ENCODE data around the gene RAMP3. TPM values are rescaled to one million over a fixed set of nuclear protein-coding genes. Genes with fewer than 3 reads are reported as not detected.

The RAMP3 gene
- total RNA-seq, 1 donor from 2014 or later = not detected

GRCh38 chr7:45119550-45119949 lies 38.0 kb upstream of the RAMP3 start:
- H3K4me1 Mint-ChIP-seq (ENCODE audit: low read depth) = no peaks in the 10 kb centered on the region
- TF ChIP-seq CTCF (IDR thresholded peaks at IDR 0.05) = no peak

GRCh38 chr7:45122975-45123860 lies 34.4 kb upstream of the RAMP3 start:
- DNase-seq (ENCODE audit: low spot score) = peak; percentile 68
- H3K4me1 Mint-ChIP-seq (ENCODE audit: low read depth) = no peaks in the 10 kb centered on the region
- no peak for TF ChIP-seq CTCF (IDR thresholded peaks at IDR 0.05)
- no peaks in the 10 kb centered on the region for H3K27me3 Mint-ChIP-seq (ENCODE audit: low read depth)
- no peaks in the 10 kb centered on the region for H3K9me3 Mint-ChIP-seq (ENCODE audit: low read depth)
- no peaks in the 10 kb centered on the region for H3K36me3 Mint-ChIP-seq (ENCODE audit: low read depth)
- no peak overlapping the region for H3K4me3 Mint-ChIP-seq (ENCODE audit: unreplicated experiment)
- H3K27ac Mint-ChIP-seq (ENCODE audit: unreplicated experiment) = no peak overlapping the region

More at GRCh38 chr7:45119550-45119949, 38.0 kb upstream of the RAMP3 start:
- no peaks in the 10 kb centered on the region for H3K36me3 Mint-ChIP-seq (ENCODE audit: low read depth)
- no peak overlapping the region for H3K4me3 Mint-ChIP-seq (ENCODE audit: unreplicated experiment)
- peaks cover 11% of the 10 kb centered on the region for H3K27me3 Mint-ChIP-seq (ENCODE audit: low read depth)
- no peak overlapping the region for H3K27ac Mint-ChIP-seq (ENCODE audit: unreplicated experiment)
- DNase-seq (ENCODE audit: low spot score) = no peak
- H3K9me3 Mint-ChIP-seq (ENCODE audit: low read depth) = no peaks in the 10 kb centered on the region

- Mint-ChIP-seq H3K27ac (ENCODE audit: unreplicated experiment) (no peak overlapping the region), H3K4me3 (ENCODE audit: unreplicated experiment) (no peak overlapping the region)
Observed at GRCh38 chr7:45123913-45124710, 33.5 kb upstream of the RAMP3 start.

GRCh38 chr7:45125193-45125904 lies 32.2 kb upstream of the RAMP3 start:
- no peaks in the 10 kb centered on the region for H3K36me3 Mint-ChIP-seq (ENCODE audit: low read depth)
- H3K27me3 Mint-ChIP-seq (ENCODE audit: low read depth) = no peaks in the 10 kb centered on the region
- TF ChIP-seq CTCF (IDR thresholded peaks at IDR 0.05) = no peak
- H3K27ac Mint-ChIP-seq (ENCODE audit: unreplicated experiment) = no peak overlapping the region
- H3K4me3 Mint-ChIP-seq (ENCODE audit: unreplicated experiment) = no peak overlapping the region
- H3K9me3 Mint-ChIP-seq (ENCODE audit: low read depth) = no peaks in the 10 kb centered on the region
- peak; percentile 60 for DNase-seq (ENCODE audit: low spot score)
- H3K4me1 Mint-ChIP-seq (ENCODE audit: low read depth) = no peaks in the 10 kb centered on the region

More at GRCh38 chr7:45123913-45124710, 33.5 kb upstream of the RAMP3 start:
- Mint-ChIP-seq H3K36me3 (ENCODE audit: low read depth) (no peaks in the 10 kb centered on the region), H3K27me3 (ENCODE audit: low read depth) (no peaks in the 10 kb centered on the region), H3K4me1 (ENCODE audit: low read depth) (no peaks in the 10 kb centered on the region), H3K9me3 (ENCODE audit: low read depth) (no peaks in the 10 kb centered on the region)
- DNase-seq (ENCODE audit: low spot score) = peak; percentile 83
- TF ChIP-seq CTCF (IDR thresholded peaks at IDR 0.05) = no peak

GRCh38 chr7:45126201-45126600 lies 31.4 kb upstream of the RAMP3 start:
- peak; percentile 36 for DNase-seq (ENCODE audit: low spot score)
- H3K4me3 Mint-ChIP-seq (ENCODE audit: unreplicated experiment) = no peak overlapping the region
- no peaks in the 10 kb centered on the region for H3K27me3 Mint-ChIP-seq (ENCODE audit: low read depth)
- H3K27ac Mint-ChIP-seq (ENCODE audit: unreplicated experiment) = no peak overlapping the region
- no peaks in the 10 kb centered on the region for H3K36me3 Mint-ChIP-seq (ENCODE audit: low read depth)
- no peak for TF ChIP-seq CTCF (IDR thresholded peaks at IDR 0.05)
- no peaks in the 10 kb centered on the region for H3K4me1 Mint-ChIP-seq (ENCODE audit: low read depth)
- H3K9me3 Mint-ChIP-seq (ENCODE audit: low read depth) = no peaks in the 10 kb centered on the region

All from chondrocyte (in vitro differentiated cells).